WERI-Rb-1 (cell line): ENCODE measurements around the gene CACNA1H.

ENCODE experiments used
- DNase-seq: peaks from one replicate; pipeline ENCODE4 v3.0.0-alpha.2; 2020
- H3K27ac ChIP-seq: fragments of 250-450 bp; sonication (Bioruptor Pico); 2 replicates; pipeline ENCODE4 v1.5.1; 2020; ENCODE audit warnings: mild to moderate bottlenecking, moderate library complexity
- H3K27me3 ChIP-seq: fragments of 250-450 bp; sonication (Bioruptor Pico); 2 replicates; pipeline ENCODE4 v1.5.1; 2021; ENCODE audit warnings: mild to moderate bottlenecking, low read depth, moderate library complexity; ENCODE audit not compliant: insufficient read depth, severe bottlenecking
- H3K36me3 ChIP-seq: fragments of 250-450 bp; sonication (Bioruptor Pico); 2 replicates; pipeline ENCODE4 v1.5.1; 2020; ENCODE audit warnings: mild to moderate bottlenecking, moderate library complexity
- H3K4me3 ChIP-seq: 2 replicates; pipeline ENCODE4 v1.5.1; 2011; ENCODE audit warnings: low read depth, mild to moderate bottlenecking, control low read depth, low read length
- H3K9me3 ChIP-seq: fragments of 250-450 bp; sonication (Bioruptor Pico); 2 replicates; pipeline ENCODE4 v1.5.1; 2021; ENCODE audit warnings: mild to moderate bottlenecking, moderate library complexity; ENCODE audit not compliant: severe bottlenecking
- CTCF ChIP-seq: IDR thresholded peaks from 2 replicates; pipeline ENCODE4 v1.5.1; 2011; ENCODE audit warnings: low read depth, mild to moderate bottlenecking, control low read depth, inconsistent platforms, low read length

Gene CACNA1H

DNA sequence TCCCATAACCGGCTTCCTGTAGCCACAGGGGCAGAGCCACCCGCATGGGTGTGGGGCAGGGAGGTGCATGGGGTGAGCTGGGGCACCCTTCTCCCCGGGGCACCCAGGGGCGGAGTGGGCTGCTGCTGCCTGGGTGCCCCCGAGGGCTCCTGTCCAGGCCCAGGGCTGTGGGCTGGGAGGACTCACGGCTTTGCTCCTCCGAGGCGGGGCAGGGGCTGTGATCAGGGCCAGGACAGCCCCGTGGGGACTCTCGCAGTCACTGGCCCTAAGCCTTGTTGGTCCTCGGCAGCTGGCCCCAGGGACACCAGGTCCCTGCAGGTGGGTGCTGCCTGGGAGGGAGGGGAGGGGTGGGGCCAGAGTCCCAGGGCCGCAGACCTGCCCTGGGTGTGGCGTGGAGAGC lies 19.7 kb downstream of the CACNA1H start:
- TF ChIP-seq CTCF, result no peak
- Histone ChIP-seq H3K27me3 (no peaks in the 10 kb centered on the region), H3K36me3 (peaks cover 12% of the 10 kb centered on the region; the same call in 1 of the 2 replicates), H3K9me3 (no peaks in the 10 kb centered on the region), H3K4me3 (no peak overlapping the region), H3K27ac (no peak overlapping the region)
- no peak for DNase-seq

DNA sequence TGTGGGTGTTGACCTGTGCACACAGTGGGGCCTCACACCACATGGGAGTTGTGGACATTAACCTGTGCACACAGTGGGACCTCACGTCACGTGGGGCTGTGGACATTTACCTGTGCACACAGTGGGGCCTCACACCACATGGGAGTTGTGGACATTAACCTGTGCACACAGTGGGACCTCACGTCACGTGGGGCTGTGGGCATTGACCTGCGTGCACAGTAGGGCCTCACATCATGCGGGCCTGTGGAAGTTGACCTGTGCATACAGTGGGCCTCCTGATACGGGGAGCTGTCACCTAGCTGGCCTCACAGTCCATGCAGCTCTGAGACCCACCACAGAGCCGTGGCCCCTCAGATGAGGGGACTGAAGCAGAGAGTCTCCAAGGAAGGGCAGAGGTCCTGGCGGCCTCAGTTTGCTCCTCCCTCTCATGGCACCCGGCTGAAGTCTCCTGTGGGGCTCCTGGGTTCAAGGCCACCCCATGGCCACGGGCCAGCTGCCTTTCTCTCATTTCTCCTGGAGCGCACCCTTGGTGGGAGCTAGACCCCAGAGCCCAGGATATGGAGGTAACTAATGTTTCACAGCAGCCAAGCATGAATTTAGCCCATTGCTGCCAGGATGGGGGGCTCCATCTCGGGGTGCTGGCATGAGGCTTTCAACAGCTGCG lies 21.0 kb downstream of the CACNA1H start:
- Histone ChIP-seq H3K27me3 (no peaks in the 10 kb centered on the region), H3K4me3 (no peak overlapping the region), H3K9me3 (no peaks in the 10 kb centered on the region), H3K36me3 (peaks cover 12% of the 10 kb centered on the region; the same call in 1 of the 2 replicates), H3K27ac (no peak overlapping the region)
- no peak for DNase-seq
- TF ChIP-seq CTCF, result no peak

DNA sequence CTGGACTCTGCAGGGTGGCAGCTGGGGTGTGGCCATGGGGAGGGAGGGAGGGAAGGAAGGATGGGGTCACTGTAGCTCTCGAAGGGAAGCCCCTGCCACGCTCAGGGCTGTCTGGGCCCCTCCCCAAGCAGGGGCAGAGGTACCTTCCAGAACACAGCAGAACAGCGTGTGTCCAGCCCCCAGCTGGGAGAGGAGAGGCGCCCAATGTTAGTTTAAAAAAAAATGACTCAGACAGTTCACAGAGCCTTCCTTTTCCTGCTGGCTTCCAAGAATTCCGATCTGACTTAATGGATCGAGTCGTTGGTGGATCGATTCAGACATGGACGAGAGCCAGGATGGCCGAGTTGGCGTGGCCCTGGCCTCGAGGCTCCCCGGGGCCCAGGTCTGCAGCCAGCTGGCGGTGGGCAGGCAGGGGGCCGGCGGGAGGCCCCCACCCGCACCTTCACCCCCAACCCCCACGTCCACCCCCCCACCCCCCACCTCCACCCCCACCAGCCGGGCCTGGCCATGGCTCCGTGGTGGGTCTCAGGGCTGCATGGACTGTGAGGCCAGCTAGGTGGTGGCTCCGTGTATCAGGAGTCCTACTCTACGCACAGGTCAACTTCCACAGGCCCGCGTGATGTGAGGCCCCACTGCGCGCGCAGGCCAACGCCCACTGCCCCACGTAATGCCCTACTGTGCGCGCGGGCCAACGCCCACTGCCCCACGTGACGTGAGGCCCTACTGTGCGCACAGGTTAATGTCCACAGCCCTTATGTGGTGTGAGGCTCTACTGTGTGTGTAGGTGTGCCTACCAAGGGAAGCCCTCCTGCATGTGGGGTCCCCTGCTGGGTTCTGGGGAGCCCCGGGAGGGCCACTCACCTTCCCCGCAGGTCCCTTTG lies 21.8 kb downstream of the CACNA1H start:
- DNase-seq, result no peak
- Histone ChIP-seq H3K36me3 (peaks cover 12% of the 10 kb centered on the region; the same call in 1 of the 2 replicates), H3K27me3 (no peaks in the 10 kb centered on the region), H3K4me3 (no peak overlapping the region), H3K9me3 (no peaks in the 10 kb centered on the region), H3K27ac (no peak overlapping the region)
- TF ChIP-seq CTCF, result no peak

DNA sequence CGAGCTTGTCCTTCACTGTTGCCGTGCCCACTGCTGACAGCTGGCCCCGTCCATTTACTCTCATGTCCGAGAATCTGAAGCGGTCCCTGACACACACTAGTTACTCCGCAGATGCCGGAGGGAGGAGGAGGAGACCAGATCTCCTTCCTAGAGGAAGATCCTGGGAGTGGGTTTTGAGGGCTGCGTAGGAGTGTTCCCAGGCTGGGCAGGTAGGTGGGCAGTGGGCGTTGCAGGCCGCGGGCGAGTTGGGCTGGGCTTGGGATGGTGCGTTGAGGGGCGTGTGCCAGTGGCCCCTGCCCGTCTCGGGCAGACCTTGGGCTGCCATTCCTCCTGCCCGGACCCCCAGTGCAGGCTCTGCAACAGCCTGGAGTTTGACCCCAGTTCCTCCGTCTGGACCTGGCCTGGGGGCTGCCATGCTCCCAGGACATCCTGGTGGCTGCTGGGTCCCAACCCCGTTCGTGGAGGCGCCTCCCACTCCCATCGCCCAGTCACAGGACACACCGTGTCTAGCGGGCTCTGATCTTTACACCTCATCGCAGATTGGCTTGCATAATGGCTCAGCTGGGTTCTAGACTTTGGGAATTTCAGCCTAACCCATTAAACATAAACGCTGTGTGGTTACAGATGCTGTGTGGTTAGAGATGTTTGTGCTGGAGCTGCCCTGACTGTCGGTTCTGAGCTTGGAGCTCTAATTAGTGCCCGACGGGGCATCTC lies 22.8 kb downstream of the CACNA1H start:
- Histone ChIP-seq H3K36me3 (peaks cover 12% of the 10 kb centered on the region; the same call in 1 of the 2 replicates), H3K9me3 (no peaks in the 10 kb centered on the region), H3K27me3 (no peaks in the 10 kb centered on the region), H3K4me3 (no peak overlapping the region), H3K27ac (no peak overlapping the region)
- DNase-seq, result no peak
- no peak for TF ChIP-seq CTCF

GRCh38 chr16:1176280-1176897 lies 23.5 kb downstream of the CACNA1H start:
- TF ChIP-seq CTCF, result no peak
- Histone ChIP-seq H3K4me3 (no peak overlapping the region), H3K9me3 (no peaks in the 10 kb centered on the region), H3K27ac (no peak overlapping the region), H3K27me3 (no peaks in the 10 kb centered on the region), H3K36me3 (peaks cover 12% of the 10 kb centered on the region; the same call in 1 of the 2 replicates)
- no peak for DNase-seq
